ENCODE results near the gene PAX7.

Gene PAX7

GRCh38 chr1:18642278-18643095 lies 11.8 kb downstream of the PAX7 start:
- DNase-seq, result no peak

- DNase-seq, result no peak
Observed at GRCh38 chr1:18643154-18644012, 12.7 kb downstream of the PAX7 start.

- DNase-seq, result no peak
Observed at GRCh38 chr1:18644013-18644399, 13.4 kb downstream of the PAX7 start.

- no peak for DNase-seq
Observed at GRCh38 chr1:18644446-18644845, 13.8 kb downstream of the PAX7 start.

DNA sequence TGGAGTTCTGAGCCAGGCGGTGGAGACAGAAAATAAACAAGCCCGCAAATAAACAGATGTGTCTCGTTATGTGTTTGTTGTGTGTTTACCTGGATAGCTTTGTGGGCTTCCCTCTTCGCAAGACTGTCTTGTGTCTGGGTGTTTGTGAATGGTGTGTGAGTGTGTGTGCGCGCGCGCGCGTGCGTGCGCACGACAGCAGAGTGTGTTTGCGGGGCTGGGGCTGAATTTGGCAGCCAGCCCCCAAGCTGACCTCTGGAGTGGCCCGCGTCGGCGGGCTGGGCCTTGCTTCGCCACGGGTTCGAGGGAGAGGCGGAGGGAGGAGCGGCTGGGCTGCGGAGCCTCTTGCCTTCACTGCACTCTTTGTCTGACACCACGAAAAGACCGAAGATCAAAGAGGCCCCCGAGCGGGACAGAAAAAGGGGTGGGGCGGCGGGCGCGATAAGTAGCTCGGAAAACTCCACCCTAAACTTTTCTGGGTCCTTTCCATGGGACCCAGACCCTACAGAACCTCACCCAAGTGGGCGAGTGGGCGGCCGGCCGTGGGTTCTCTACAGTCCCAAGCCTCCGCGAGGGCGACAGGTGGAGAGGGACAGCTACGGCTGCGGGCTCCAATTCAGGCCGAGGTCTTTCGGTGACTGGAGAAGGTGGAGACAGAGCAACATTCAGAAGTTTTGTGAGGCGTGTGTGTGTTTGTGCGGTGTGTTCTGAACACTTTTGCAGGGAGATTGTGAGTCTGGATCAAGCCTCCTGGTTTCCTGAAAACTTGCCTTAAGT lies 14.5 kb downstream of the PAX7 start:
- no peak for DNase-seq

DNA sequence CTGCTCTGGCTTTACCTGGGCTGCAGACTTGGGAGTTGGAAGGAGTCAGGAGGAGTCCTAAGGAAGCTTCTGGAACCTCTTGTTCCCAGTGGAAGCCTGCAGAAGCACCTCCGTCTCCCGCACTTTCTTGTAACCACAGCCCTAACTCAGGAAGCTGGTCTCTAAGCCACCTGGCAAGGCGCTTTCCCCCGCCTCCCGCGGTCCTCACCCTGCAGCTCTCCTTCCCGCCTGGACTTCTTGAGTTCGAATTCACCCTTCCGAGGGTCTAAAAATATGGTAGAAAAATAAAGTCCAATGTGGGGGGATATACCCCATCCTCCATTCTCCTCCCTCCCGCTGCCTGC lies 15.1 kb downstream of the PAX7 start:
- no peak for DNase-seq

DNA sequence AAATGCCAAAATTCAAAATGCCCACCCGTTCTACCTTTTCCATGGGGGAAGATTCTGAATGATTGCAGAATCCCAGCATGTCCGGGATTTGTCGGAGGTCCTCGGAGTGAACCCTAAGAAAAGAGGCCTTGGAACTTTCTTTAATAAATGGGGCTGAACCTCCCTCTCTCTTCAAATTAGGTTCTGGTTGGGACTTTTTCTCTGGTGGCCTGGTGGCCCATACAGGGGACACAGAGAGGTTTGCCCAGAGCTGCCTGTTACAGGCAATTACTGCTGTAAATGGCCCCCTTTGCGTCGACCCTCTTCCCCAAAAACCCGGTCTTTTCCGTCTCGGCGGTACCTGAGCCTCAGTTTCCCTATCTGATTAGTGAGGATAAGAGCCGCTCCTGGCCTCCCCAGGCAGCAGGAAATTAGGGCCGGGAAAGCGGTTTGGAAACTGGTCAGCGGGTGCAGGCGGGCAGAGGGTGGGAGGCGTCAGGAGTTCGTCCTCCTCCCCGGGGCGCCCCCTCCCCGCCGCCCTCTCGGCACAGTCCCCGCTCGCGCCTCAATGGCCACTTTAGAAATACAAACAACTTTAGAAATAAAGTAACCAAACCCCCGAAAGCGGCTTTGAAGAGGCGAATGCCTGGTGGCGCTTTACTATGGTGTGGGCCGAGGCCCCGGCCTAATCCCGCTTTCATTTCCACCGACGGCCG lies 15.6 kb downstream of the PAX7 start:
- no peak for DNase-seq

DNA sequence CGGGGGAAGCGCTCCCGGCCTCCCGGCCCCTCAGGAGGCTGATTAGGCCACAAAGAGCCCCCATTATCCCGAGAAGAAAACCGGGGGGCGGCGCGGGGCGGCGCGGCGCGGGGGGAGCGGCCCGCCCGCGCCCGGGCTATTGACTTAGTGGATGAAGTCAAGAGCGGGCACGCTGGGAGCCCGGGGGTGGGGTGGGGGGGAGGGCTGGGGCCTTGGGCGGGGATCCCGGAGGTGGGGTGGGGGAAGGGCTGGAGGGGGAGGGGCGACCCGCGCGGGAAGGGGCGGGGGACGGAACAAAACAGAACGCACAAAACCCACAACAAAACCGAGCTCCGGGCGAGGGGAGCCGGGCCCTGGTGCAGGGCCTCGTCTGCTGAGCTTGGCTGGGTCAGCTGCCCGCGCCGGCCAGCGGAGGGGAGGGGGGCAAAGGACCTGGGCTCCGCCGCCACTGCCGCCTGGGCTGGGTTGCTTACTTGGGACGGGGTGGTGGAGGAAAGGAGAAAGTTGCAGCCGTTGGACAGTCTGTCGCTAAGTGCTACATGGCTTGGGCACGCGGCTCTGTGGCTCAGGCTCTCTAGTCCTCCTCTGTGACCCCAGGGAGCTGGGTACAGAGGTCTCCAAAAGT lies 16.3 kb downstream of the PAX7 start:
- no peak for DNase-seq

- no peak for DNase-seq
Observed at GRCh38 chr1:18647681-18648214, 17.1 kb downstream of the PAX7 start.

DNA sequence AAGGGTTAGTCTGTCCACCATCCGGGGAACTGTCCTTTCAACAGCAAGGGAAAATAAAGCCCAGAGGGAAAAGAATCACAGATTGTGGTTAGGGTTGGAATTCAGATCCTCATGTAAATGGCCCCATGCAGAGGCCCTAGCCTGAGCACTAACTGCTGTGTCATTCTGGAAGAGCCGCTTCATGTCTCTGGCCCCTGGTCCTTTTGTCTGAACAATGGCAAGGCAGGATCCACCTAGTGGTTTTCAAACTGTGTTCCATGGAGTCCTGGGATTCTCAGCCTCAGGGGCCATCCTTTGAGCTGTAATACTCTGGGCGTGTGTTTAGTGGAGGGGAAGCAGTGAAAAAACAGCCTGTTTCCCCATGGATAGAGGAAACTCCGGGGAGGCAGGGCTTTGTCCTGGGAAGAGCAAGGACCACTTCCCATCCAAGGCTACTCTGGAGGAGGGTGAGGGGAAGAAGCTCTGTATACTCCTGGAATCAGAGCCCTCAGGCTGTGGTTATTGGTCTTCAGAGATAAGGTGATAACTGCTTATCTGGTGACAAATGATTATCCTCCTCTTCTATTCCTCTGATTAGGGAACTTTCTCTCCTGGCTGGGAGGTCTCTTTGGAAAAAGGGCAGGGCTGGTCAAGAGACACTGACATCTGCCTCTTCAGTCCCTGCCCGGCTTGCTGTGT lies 19.2 kb downstream of the PAX7 start:
- no peak for DNase-seq

DNA sequence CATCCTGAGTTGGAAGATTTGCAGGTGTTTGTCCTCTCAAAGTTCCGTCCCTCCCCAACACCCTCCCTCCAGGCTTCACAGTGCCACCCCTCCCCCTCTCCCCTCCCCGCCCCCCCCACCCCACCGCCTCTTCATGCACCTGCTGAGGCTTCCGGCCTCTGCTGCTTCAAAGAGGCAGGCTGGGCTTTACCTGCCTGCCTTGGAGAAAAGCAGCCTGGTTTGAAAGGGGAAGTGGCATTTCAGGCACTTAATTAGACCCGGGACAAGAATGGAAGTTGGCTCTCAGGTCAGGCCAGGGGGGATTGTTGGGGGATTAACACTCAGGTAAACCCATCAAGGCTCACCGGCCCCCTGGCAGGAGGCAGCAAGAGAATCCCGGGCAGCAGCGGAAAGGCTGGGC lies 21.1 kb downstream of the PAX7 start:
- DNase-seq, result no peak

GRCh38 chr1:18652791-18653190 lies 22.1 kb downstream of the PAX7 start:
- no peak for DNase-seq

- DNase-seq, result no peak
Observed at GRCh38 chr1:18653367-18653766, 22.7 kb downstream of the PAX7 start.

GRCh38 chr1:18653916-18654315 lies 23.3 kb downstream of the PAX7 start:
- DNase-seq, result no peak

DNA sequence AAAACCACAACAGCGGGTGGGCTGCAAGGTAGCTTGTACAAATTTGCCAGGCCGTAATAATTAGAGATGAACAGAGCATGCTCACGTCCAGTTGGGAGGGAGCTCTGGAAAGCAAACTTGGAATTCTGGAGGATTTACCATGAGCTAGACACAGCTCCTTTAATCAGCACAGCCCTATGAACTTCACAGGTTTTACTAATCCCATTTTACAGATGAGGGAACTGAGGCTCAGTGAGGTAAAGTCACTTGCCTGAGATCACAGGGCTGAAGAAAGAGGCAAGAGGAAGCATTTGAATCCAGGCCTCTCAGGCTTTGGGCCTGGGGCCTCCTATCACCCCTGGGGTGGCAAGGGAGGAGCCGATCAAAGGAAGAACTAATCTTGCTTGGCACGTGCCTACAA lies 24.0 kb downstream of the PAX7 start:
- DNase-seq, result no peak

- DNase-seq, result no peak
Observed at GRCh38 chr1:18657506-18658201, 27.0 kb downstream of the PAX7 start.

DNA sequence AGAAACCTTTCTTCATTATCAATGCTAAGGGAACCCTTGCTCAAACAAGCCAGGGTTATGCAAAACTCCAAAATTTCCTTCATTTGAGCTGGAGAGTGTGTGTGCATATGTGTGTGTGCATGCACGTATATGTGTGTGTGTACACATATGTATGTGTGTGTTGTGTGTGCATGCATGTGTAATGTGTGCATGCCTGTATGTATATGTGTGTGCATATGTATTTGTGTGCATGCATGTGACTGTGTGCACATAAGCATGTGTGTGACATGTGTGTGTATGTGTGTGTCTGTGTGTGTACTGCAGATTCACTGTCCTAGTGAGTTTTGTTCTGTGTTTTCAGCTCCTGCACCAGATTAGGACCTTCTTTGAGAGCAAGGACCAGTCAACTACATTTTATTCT lies 28.2 kb downstream of the PAX7 start:
- DNase-seq, result no peak

GRCh38 chr1:18661404-18662285 lies 31.0 kb downstream of the PAX7 start:
- no peak for DNase-seq

- no peak for DNase-seq
Observed at GRCh38 chr1:18662286-18662639, 31.6 kb downstream of the PAX7 start.

DNA sequence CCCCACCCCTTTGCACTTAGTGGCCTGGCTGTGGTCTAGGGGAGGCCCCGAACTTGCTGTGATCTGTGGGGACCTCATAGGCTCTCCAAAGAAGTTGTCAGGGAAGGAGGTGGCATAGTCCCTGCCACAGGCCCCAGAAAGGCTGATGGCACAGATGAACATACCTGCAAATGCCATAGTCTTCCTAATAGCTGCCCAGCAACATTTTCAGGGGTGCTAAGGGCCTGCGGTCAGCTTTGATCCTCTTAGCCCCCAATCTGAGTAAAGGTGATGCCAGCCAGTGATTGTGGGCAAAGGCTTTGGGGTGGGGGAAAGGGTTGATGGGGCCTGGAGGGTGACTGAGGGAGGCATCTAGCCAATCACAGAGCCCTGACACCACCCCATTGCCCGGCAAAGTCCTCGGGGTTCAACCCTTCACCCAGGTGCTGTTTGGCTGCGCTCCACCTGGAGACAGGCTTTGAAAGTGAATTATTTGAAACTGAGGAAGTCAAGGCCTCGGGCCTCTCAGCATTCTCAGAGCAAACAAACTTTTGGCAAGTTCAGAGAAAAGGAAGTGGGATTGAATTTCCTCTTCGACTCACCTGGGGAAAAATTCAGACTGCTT lies 35.8 kb downstream of the PAX7 start:
- DNase-seq, result no peak
